K562 (cell line): Measurements from ENCODE around the gene GLYAT. TPM values are rescaled to one million over a fixed set of nuclear protein-coding genes. Genes with fewer than 3 reads are reported as not detected.
A peak's percentile ranks its signal among the peaks of the same experiment; 100 is the strongest.

Experiments
- CC2D1A ChIP-seq: fragments of 450-650 bp; IDR thresholded peaks from 2 replicates; pipeline ENCODE4 v1.6.1; 2017; ENCODE audit warnings: mild to moderate bottlenecking
- EGR1 ChIP-seq: fragments of 450-650 bp; conservative IDR thresholded peaks from 2 replicates; pipeline ENCODE4 v1.6.1; 2017; ENCODE audit warnings: mild to moderate bottlenecking
- FOXM1 ChIP-seq, 2 experiments: fragments of 450-650 bp in 1 of 2; sonication (generic) in 1 of 2; formaldehyde crosslinking in 1 of 2; IDR thresholded peaks; 2 replicates each; pipeline versions ENCODE4 v1.6.1 to v1.9.0; 2017 to 2022; ENCODE audit warnings: low read depth in 2 of 2, mild to moderate bottlenecking in 2 of 2, missing genetic modification reagents in 1 of 2, moderate library complexity in 1 of 2
- JUNB ChIP-seq: fragments of 450-650 bp; formaldehyde crosslinking; conservative IDR thresholded peaks from 2 replicates; pipeline ENCODE4 v1.4.0; 2020; ENCODE audit warnings: mild to moderate bottlenecking
- KDM1A ChIP-seq, 2 experiments: fragments of 450-650 bp; IDR thresholded peaks; 2 replicates each; pipeline ENCODE4 v1.6.1; 2016; ENCODE audit warnings: mild to moderate bottlenecking in 2 of 2
- PRPF4 ChIP-seq: fragments of 200-400 bp; formaldehyde crosslinking; IDR thresholded peaks from one replicate; pipeline ENCODE4 v1.6.1; 2017; ENCODE audit warnings: low read length, low read depth, mild to moderate bottlenecking; ENCODE audit not compliant: insufficient read depth, poor library complexity, severe bottlenecking
- RB1 ChIP-seq: fragments of 450-650 bp; IDR thresholded peaks from 2 replicates; pipeline ENCODE4 v1.6.1; 2017; ENCODE audit warnings: low read depth, mild to moderate bottlenecking
- SOX6 ChIP-seq: fragments of 450-650 bp; IDR thresholded peaks from 2 replicates; pipeline ENCODE4 v1.6.1; 2014; ENCODE audit warnings: mild to moderate bottlenecking
- TAF15 ChIP-seq: fragments of 200-400 bp; formaldehyde crosslinking; IDR thresholded peaks from 2 replicates; pipeline ENCODE4 v1.6.1; 2017; ENCODE audit warnings: mild to moderate bottlenecking, low read depth, low read length, moderate library complexity
- TCF3 ChIP-seq: sonication (generic); formaldehyde crosslinking; IDR thresholded peaks from 2 replicates; pipeline ENCODE4 v1.4.0; 2020; ENCODE audit warnings: mild to moderate bottlenecking, missing genetic modification reagents
- ZKSCAN8 ChIP-seq: fragments of 200-800 bp; sonication (Bioruptor generic); IDR thresholded peaks from 2 replicates; pipeline ENCODE4 v1.6.1; 2016; ENCODE audit warnings: missing genetic modification characterization, missing compliant biosample characterization
- ZNF143 ChIP-seq: sonication (generic); formaldehyde crosslinking; IDR thresholded peaks from 2 replicates; pipeline ENCODE4 v1.9.0; 2022; ENCODE audit warnings: mild to moderate bottlenecking, missing genetic modification reagents
- ZNF586 ChIP-seq: fragments of 450-650 bp; formaldehyde crosslinking; conservative IDR thresholded peaks from 2 replicates; pipeline ENCODE4 v1.4.0; 2020; ENCODE audit warnings: mild to moderate bottlenecking, moderate library complexity
- polyA plus RNA-seq, 8 experiments: library from polyadenylated mRNA; depleted of rRNA in 4 of 8; stranded (reverse) in 5 of 8; unstranded in 3 of 8; fragments of >200 nt; fragmentation: Nextera tagmentation in 2 of 8; fragmentation: Illumina TruSeq in 1 of 8; extraction: Ambion mirVana in 2 of 8; extraction: Trizol in 1 of 8; gene quantifications; 2 replicates each; pipeline versions ENCODE4 v1.2.1 to v1.2.3, GENCODE V29; 2011 to 2014; ENCODE audit warnings: inconsistent platforms in 1 of 8, missing spikeins in 1 of 8
- total RNA-seq, 7 experiments: library from RNA; depleted of rRNA in 6 of 7; stranded (reverse); fragments of >200 nt in 6 of 7; fragmentation: Illumina TruSeq in 2 of 7; extraction: Trizol in 2 of 7; gene quantifications; 2 replicates each; pipeline versions ENCODE4 v1.2.1 to v1.2.3, GENCODE V29; 2011 to 2021; ENCODE audit warnings: low replicate concordance in 1 of 7
- TF ChIP-seq, protein P1 (sequence below): fragments of 450-650 bp; IDR thresholded peaks from 2 replicates; pipeline ENCODE4 v1.6.1; 2016; ENCODE audit warnings: antibody characterized with exemption
- TF ChIP-seq, protein P2 (sequence below): fragments of 450-650 bp; IDR thresholded peaks from 2 replicates; pipeline ENCODE4 v1.6.1; 2017; ENCODE audit warnings: antibody characterized with exemption
- TF ChIP-seq, protein P3 (sequence below): fragments of 250-450 bp; sonication (Bioruptor Pico); IDR thresholded peaks from 2 replicates; pipeline ENCODE4 v1.5.1; 2021; ENCODE audit warnings: mild to moderate bottlenecking
- TF ChIP-seq, protein P4 (sequence below), 2 experiments: fragments of 450-650 bp in 1 of 2; sonication (generic) in 1 of 2; formaldehyde crosslinking; conservative IDR thresholded peaks; 2 replicates each; pipeline versions ENCODE4 v1.4.0 to v1.8.1; 2020 to 2022; ENCODE audit warnings: mild to moderate bottlenecking in 1 of 2, missing genetic modification reagents in 1 of 2
- TF ChIP-seq, protein P5 (sequence below): fragments of 450-650 bp; IDR thresholded peaks from 2 replicates; pipeline ENCODE4 v1.6.1; 2018; ENCODE audit not compliant: partially characterized antibody

The GLYAT gene
- total and polyA plus RNA-seq, 9 of the 15 experiments (the other 6 are each of a cell fraction or from before 2014, with no cell fraction given): not detected

DNA sequence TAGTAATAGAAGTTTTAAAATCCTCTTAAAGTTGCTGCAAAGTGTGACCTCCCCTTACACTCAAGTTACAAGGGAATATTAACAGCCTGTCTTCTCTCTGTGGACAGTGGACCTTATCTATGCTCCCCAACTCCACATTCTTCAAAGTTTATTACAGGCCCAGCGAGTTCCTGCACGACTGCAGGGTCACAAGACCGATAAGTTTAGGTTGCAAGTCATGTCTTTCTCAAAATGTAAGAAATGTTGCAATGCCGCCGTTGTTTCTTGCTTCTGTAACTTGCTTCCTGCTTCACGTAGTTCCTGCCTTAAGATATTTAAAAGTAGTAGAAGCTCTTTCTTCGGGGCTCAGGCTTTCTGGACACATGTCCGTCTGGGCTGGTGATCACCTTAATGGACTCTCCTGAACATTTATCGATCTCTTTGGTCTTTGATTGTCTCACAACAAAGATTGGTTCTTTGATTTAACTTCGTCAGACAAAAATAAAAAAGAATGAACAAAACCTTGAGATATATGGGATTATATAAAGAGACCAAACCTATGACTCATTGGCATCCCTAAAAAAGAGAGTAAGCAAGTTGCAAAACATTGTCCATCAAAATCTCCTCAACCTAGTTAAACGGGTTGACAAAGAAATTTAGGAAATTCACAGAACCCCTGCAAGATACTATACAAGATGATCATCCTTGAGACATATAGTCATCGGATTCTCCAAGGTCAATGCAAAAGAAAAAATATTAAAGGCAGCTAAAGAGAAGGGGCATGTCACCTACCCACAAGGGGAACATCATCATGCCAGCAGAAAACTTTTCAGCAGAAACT is 45.4 kb upstream of the GLYAT start (continued):
- TF ChIP-seq, protein P1, sequence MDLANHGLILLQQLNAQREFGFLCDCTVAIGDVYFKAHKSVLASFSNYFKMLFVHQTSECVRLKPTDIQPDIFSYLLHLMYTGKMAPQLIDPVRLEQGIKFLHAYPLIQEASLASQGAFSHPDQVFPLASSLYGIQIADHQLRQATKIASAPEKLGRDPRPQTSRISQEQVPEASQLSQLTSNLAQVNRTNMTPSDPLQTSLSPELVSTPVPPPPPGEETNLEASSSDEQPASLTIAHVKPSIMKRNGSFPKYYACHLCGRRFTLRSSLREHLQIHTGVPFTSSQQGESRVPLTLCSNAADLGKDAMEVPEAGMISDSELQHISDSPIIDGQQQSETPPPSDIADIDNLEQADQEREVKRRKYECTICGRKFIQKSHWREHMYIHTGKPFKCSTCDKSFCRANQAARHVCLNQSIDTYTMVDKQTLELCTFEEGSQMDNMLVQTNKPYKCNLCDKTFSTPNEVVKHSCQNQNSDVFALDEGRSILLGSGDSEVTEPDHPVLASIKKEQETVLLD: peak; percentile 31; the same call in 1 of the 2 replicates
- 0 out of 2 replicates have a peak, but pooled peaks have one; percentile 54 for TF ChIP-seq CC2D1A
- no peak for TF ChIP-seq TAF15
- no peak for TF ChIP-seq EGR1
- TF ChIP-seq, protein P2, sequence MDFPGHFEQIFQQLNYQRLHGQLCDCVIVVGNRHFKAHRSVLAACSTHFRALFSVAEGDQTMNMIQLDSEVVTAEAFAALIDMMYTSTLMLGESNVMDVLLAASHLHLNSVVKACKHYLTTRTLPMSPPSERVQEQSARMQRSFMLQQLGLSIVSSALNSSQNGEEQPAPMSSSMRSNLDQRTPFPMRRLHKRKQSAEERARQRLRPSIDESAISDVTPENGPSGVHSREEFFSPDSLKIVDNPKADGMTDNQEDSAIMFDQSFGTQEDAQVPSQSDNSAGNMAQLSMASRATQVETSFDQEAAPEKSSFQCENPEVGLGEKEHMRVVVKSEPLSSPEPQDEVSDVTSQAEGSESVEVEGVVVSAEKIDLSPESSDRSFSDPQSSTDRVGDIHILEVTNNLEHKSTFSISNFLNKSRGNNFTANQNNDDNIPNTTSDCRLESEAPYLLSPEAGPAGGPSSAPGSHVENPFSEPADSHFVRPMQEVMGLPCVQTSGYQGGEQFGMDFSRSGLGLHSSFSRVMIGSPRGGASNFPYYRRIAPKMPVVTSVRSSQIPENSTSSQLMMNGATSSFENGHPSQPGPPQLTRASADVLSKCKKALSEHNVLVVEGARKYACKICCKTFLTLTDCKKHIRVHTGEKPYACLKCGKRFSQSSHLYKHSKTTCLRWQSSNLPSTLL: no peak
- TF ChIP-seq ZKSCAN8 (CRISPR knock-in tag): 0 out of 2 replicates have a peak, but pooled peaks have one; percentile 50
- TF ChIP-seq, protein P3, sequence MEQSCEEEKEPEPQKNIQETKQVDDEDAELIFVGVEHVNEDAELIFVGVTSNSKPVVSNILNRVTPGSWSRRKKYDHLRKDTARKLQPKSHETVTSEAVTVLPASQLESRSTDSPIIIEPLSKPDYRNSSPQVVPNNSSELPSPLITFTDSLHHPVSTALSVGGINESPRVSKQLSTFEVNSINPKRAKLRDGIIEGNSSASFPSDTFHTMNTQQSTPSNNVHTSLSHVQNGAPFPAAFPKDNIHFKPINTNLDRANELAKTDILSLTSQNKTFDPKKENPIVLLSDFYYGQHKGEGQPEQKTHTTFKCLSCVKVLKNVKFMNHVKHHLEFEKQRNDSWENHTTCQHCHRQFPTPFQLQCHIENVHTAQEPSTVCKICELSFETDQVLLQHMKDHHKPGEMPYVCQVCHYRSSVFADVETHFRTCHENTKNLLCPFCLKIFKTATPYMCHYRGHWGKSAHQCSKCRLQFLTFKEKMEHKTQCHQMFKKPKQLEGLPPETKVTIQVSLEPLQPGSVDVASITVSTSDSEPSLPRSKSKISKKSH (CRISPR knock-in tag): no peak
- no peak for TF ChIP-seq RB1
- TF ChIP-seq, protein P4, sequence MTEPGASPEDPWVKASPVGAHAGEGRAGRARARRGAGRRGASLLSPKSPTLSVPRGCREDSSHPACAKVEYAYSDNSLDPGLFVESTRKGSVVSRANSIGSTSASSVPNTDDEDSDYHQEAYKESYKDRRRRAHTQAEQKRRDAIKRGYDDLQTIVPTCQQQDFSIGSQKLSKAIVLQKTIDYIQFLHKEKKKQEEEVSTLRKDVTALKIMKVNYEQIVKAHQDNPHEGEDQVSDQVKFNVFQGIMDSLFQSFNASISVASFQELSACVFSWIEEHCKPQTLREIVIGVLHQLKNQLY (CRISPR knock-in tag; conservative IDR thresholded peaks at IDR 0.05): no peak
- TF ChIP-seq TCF3 (CRISPR knock-in tag): peak; percentile 97
- TF ChIP-seq, protein P5, sequence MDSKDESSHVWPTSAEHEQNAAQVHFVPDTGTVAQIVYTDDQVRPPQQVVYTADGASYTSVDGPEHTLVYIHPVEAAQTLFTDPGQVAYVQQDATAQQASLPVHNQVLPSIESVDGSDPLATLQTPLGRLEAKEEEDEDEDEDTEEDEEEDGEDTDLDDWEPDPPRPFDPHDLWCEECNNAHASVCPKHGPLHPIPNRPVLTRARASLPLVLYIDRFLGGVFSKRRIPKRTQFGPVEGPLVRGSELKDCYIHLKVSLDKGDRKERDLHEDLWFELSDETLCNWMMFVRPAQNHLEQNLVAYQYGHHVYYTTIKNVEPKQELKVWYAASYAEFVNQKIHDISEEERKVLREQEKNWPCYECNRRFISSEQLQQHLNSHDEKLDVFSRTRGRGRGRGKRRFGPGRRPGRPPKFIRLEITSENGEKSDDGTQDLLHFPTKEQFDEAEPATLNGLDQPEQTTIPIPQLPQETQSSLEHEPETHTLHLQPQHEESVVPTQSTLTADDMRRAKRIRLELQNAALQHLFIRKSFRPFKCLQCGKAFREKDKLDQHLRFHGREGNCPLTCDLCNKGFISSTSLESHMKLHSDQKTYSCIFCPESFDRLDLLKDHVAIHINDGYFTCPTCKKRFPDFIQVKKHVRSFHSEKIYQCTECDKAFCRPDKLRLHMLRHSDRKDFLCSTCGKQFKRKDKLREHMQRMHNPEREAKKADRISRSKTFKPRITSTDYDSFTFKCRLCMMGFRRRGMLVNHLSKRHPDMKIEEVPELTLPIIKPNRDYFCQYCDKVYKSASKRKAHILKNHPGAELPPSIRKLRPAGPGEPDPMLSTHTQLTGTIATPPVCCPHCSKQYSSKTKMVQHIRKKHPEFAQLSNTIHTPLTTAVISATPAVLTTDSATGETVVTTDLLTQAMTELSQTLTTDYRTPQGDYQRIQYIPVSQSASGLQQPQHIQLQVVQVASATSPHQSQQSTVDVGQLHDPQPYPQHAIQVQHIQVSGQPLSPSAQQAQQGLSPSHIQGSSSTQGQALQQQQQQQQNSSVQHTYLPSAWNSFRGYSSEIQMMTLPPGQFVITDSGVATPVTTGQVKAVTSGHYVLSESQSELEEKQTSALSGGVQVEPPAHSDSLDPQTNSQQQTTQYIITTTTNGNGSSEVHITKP: peak; percentile 35
- TF ChIP-seq JUNB (CRISPR knock-in tag): no peak
- no peak for TF ChIP-seq ZNF143
- peak; percentile 92 for TF ChIP-seq SOX6
- peak; percentile 71; the same call in 1 of the 2 replicates for TF ChIP-seq FOXM1 (IDR thresholded peaks at IDR 0.05; ENCODE audit: low read depth)
- no peak for TF ChIP-seq FOXM1 (CRISPR knock-in tag; IDR thresholded peaks at IDR 0.05; ENCODE audit: low read depth)
- peak; percentile 48 to 68; a peak in 3 of 4 replicates for TF ChIP-seq KDM1A (IDR thresholded peaks at IDR 0.05)
- TF ChIP-seq PRPF4: no peak
- TF ChIP-seq ZNF586 (CRISPR knock-in tag): no peak
